GM18909 (cell line): ENCODE results near the gene CPED1.

Source experiments
- ATAC-seq: cut with Tn5 transposase; IDR thresholded peaks from one replicate; pipeline ENCODE4 v1.9.1; 2021; ENCODE audit warnings: mild to moderate bottlenecking; ENCODE audit not compliant: unreplicated experiment, poor library complexity

Gene CPED1

GRCh38 chr7:120988591-120989256 is at the start of gene CPED1:
Gene CPED1 (plus strand): TSS chr7:120988711. CDS start chr7:120989622, 911 bp downstream.
- ATAC-seq, result peak; percentile 55

GRCh38 chr7:120939345-120939744 is 49.2 kb upstream of the CPED1 start:
- ATAC-seq, result no peak

- ATAC-seq, result peak; percentile 77
These were observed 47.4 kb upstream of the CPED1 start for GRCh38 chr7:120941064-120941463.

GRCh38 chr7:120941856-120942255 is 46.7 kb upstream of the CPED1 start:
- no peak for ATAC-seq

- no peak for ATAC-seq
These were observed 45.6 kb upstream of the CPED1 start for GRCh38 chr7:120942861-120943260.

GRCh38 chr7:120944826-120945562 is 43.5 kb upstream of the CPED1 start:
- ATAC-seq, result no peak

GRCh38 chr7:120947980-120948379 is 40.5 kb upstream of the CPED1 start:
- no peak for ATAC-seq

GRCh38 chr7:120949393-120949911 is 39.1 kb upstream of the CPED1 start:
- ATAC-seq, result no peak

GRCh38 chr7:120949998-120950538 is 38.4 kb upstream of the CPED1 start:
- ATAC-seq, result no peak

GRCh38 chr7:120950539-120951308 is 37.8 kb upstream of the CPED1 start, which contains the start of gene ING3:
Gene ING3 (plus strand): TSS chr7:120950777. CDS start chr7:120950897, 120 bp downstream.
- ATAC-seq, result peak; percentile 97

- no peak for ATAC-seq
These were observed 37.2 kb upstream of the CPED1 start for GRCh38 chr7:120951309-120951699.

GRCh38 chr7:120951826-120952225 is 36.7 kb upstream of the CPED1 start:
- no peak for ATAC-seq

GRCh38 chr7:120955577-120956149 is 32.8 kb upstream of the CPED1 start:
- peak; percentile 53 for ATAC-seq

- ATAC-seq, result no peak
These were observed 28.5 kb upstream of the CPED1 start for GRCh38 chr7:120959929-120960484.

- no peak for ATAC-seq
These were observed 27.8 kb upstream of the CPED1 start for GRCh38 chr7:120960714-120961113.

- no peak for ATAC-seq
These were observed 26.8 kb upstream of the CPED1 start for GRCh38 chr7:120961638-120962173.

GRCh38 chr7:120964088-120964487 is 24.4 kb upstream of the CPED1 start:
- ATAC-seq, result no peak

GRCh38 chr7:120966961-120967360 is 21.6 kb upstream of the CPED1 start:
- no peak for ATAC-seq

- no peak for ATAC-seq
These were observed 14.7 kb upstream of the CPED1 start for GRCh38 chr7:120973849-120974248.
